Vagina (tissue), 2 donors: ENCODE measurements around the gene AREG. TPM values are rescaled to one million over a fixed set of nuclear protein-coding genes. Genes with fewer than 3 reads are reported as not detected.

Experiments
- DNase-seq, 2 donors: peaks; one replicate each; pipeline ENCODE4 v3.0.0-alpha.2; 2017; ENCODE audit errors: extremely low spot score in 2 of 2
- H3K27ac ChIP-seq: fragments of 200-600 bp; sonication (generic); one replicate; pipeline ENCODE4 v1.5.1; 2019
- H3K27me3 ChIP-seq: fragments of 200-600 bp; sonication (generic); one replicate; pipeline ENCODE4 v1.5.1; 2019
- H3K36me3 ChIP-seq, 2 donors: fragments of 200-600 bp; sonication (generic); one replicate each; pipeline ENCODE4 v1.5.1; 2017 to 2019
- H3K4me1 ChIP-seq: fragments of 200-600 bp; sonication (generic); one replicate; pipeline ENCODE4 v1.5.1; 2019
- H3K4me3 ChIP-seq, 2 donors: fragments of 200-600 bp; sonication (generic); 1 replicate in 1 of 2; 2 replicates in 1 of 2; pipeline ENCODE4 v1.5.1; 2016 to 2019
- H3K9me3 ChIP-seq: fragments of 200-600 bp; sonication (generic); one replicate; pipeline ENCODE4 v1.5.1; 2019
- POLR2A ChIP-seq, 2 donors: fragments of 450-650 bp; IDR thresholded peaks; one replicate each; pipeline ENCODE4 v1.6.1; 2017; ENCODE audit warnings: antibody characterized with exemption in 2 of 2, mild to moderate bottlenecking in 2 of 2, moderate library complexity in 2 of 2
- POLR2AphosphoS5 ChIP-seq, 2 donors: sonication (generic); formaldehyde crosslinking; IDR thresholded peaks; one replicate each; pipeline ENCODE4 v1.9.0; 2017; ENCODE audit warnings: antibody characterized with exemption in 2 of 2, mild to moderate bottlenecking in 2 of 2, low read depth in 1 of 2; ENCODE audit not compliant: insufficient read depth in 1 of 2
- intact Hi-C: fragments of 100-400 bp; cut with DNase I; formaldehyde crosslinking; loops from one replicate; pipeline ENCODE4 v1.15.1; 2023
- total RNA-seq: library from RNA; depleted of rRNA; stranded (reverse); fragments of >200 nt; gene quantifications from one replicate; pipeline ENCODE4 v1.2.3, GENCODE V29; 2016
- TF ChIP-seq, protein P1 (sequence below), 3 experiments: fragments of 450-650 bp in 2 of 3; fragments of 200-600 bp in 1 of 3; sonication (generic) in 1 of 3; IDR thresholded peaks; one replicate each; pipeline ENCODE4 v1.5.1; 2017 to 2019; ENCODE audit warnings: antibody characterized with exemption in 3 of 3, mild to moderate bottlenecking in 2 of 3, moderate library complexity in 2 of 3

The AREG gene
- total RNA-seq, 1 donor from 2014 or later, result 16.9 TPM

DNA sequence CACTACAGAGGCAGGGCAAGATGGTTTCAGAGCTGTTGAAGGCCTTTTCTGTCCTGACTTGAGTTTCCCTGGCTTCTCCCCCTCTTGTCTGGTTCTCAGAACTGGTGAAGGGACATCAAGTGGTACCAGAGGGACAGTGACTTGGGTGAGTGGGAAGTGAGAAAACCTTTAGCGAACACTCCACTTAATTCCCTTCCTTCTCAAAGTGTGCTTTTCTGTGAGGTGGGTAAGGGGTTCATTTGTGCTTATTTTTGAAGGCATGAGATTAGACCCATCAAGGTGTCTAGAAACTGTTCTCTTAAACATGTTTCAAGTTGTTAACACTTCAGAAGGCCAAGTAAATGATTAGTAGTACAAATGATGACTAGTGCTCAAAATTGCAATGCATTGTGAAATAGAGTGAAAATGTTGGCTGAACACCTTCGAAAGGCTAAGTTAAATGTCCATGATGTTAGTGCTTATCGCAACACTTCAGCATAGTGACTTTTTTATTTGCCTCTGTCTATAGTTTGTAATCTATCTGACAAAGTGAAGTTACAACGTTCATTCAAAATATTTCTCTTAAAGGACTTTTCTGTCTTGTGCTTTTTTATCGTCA is 2.8 kb downstream of the AREG start:
- Histone ChIP-seq H3K36me3 (no peaks in the 10 kb centered on the region), H3K4me1 (no peaks in the 10 kb centered on the region), H3K9me3 (no peaks in the 10 kb centered on the region), H3K27ac (no peak overlapping the region), H3K27me3 (no peaks in the 10 kb centered on the region), H3K4me3 (no peak overlapping the region)
- intact Hi-C loops, result no loop called here
- DNase-seq, result no peak
- no peak for TF ChIP-seq POLR2A (IDR thresholded peaks at IDR 0.05)
- TF ChIP-seq POLR2AphosphoS5 (IDR thresholded peaks at IDR 0.05; ENCODE audit: insufficient read depth in 1 of 2, low read depth in 1 of 2), result no peak
- TF ChIP-seq, protein P1, sequence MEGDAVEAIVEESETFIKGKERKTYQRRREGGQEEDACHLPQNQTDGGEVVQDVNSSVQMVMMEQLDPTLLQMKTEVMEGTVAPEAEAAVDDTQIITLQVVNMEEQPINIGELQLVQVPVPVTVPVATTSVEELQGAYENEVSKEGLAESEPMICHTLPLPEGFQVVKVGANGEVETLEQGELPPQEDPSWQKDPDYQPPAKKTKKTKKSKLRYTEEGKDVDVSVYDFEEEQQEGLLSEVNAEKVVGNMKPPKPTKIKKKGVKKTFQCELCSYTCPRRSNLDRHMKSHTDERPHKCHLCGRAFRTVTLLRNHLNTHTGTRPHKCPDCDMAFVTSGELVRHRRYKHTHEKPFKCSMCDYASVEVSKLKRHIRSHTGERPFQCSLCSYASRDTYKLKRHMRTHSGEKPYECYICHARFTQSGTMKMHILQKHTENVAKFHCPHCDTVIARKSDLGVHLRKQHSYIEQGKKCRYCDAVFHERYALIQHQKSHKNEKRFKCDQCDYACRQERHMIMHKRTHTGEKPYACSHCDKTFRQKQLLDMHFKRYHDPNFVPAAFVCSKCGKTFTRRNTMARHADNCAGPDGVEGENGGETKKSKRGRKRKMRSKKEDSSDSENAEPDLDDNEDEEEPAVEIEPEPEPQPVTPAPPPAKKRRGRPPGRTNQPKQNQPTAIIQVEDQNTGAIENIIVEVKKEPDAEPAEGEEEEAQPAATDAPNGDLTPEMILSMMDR (IDR thresholded peaks at IDR 0.05), result no peak

DNA sequence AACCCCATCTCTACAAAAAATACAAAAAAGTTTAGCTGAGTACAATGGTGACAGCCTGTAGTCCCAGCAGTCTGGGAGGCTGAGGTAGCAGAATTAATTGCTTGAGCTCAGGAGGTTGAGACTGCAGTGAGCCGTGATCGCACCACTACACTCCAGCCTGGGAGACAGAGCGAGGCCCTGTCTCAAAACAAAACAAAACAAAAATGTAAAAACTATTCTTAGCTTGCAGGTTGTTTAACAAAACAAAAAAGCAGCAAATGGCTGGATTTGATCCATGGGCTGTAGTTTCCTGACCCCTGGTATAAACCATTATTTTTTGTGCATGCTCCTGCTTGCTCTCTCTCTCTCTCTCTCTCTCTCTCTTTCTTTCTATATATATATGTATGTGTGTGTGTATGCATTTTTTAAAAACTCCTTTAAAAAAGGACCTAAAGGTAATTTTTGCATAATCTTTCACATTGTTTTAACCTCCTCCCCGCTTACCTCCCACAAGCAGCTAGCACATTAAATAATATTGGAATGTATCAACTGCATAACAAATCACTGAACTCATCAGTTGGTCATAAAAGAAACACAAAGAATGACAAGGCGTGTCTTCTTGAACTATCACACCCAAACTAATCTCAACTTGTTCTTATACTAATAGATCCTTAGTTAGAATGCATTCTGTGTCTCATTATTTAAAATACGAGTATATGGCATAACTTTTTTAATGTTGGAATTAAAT is 4.8 kb downstream of the AREG start:
- DNase-seq, result no peak
- H3K36me3 ChIP-seq, result no peaks in the 10 kb centered on the region
- no peak overlapping the region for H3K4me3 ChIP-seq
- no peaks in the 10 kb centered on the region for H3K4me1 ChIP-seq
- TF ChIP-seq, protein P1 (IDR thresholded peaks at IDR 0.05), result no peak
- intact Hi-C loops, result no loop called here
- no peak overlapping the region for H3K27ac ChIP-seq
- no peaks in the 10 kb centered on the region for H3K27me3 ChIP-seq
- no peaks in the 10 kb centered on the region for H3K9me3 ChIP-seq

DNA sequence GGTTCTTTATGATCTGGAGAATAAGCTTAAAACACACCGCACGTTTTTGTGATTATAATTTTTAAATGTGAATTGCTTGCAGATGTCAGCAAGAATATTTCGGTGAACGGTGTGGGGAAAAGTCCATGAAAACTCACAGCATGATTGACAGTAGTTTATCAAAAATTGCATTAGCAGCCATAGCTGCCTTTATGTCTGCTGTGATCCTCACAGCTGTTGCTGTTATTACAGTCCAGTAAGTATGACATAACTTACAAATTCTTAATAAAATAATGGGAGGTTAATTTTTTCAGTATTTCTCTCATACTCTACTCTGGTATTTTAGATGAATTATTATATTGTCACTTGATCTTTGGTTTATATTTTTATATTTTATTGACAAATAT is 5.4 kb downstream of the AREG start:
- intact Hi-C loops, result no loop called here
- H3K27ac ChIP-seq, result no peak overlapping the region

DNA sequence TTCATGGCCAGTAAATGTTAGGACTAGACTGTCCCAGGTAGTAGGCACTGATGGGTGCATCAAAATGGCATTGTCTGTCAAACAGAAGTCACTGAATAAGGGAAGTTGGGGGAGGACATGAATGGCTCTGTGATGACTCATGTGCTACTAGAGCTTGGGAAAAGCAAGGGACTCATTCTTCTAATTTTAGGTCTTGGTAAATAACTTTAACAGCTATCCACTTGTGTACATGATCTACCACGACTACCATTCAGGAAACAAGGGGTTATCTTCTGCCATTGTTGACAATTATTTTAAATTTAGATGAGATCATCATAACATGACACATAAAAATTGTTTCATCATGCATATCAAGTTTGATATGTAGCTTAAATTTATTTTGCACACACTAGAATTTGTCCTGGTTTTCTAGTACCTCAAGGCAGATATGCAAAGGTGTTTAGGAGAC is 6.3 kb downstream of the AREG start:
- Histone ChIP-seq H3K9me3 (no peaks in the 10 kb centered on the region), H3K4me1 (no peaks in the 10 kb centered on the region), H3K4me3 (no peak overlapping the region), H3K36me3 (no peaks in the 10 kb centered on the region), H3K27ac (no peak overlapping the region), H3K27me3 (no peaks in the 10 kb centered on the region)
- TF ChIP-seq POLR2AphosphoS5 (IDR thresholded peaks at IDR 0.05; ENCODE audit: insufficient read depth in 1 of 2, low read depth in 1 of 2), result no peak
- TF ChIP-seq, protein P1 (IDR thresholded peaks at IDR 0.05), result no peak
- no peak for TF ChIP-seq POLR2A (IDR thresholded peaks at IDR 0.05)
- DNase-seq, result no peak
- intact Hi-C loops, result no loop called here

More for the DNA sequence above, 5.4 kb downstream of the AREG start:
- H3K9me3 ChIP-seq, result no peaks in the 10 kb centered on the region
- no peaks in the 10 kb centered on the region for H3K4me1 ChIP-seq
- H3K36me3 ChIP-seq, result no peaks in the 10 kb centered on the region
- DNase-seq, result no peak
- no peaks in the 10 kb centered on the region for H3K27me3 ChIP-seq
- TF ChIP-seq, protein P1 (IDR thresholded peaks at IDR 0.05), result no peak
- TF ChIP-seq POLR2A (IDR thresholded peaks at IDR 0.05) (no peak), POLR2AphosphoS5 (IDR thresholded peaks at IDR 0.05; ENCODE audit: insufficient read depth in 1 of 2, low read depth in 1 of 2) (no peak)
- no peak overlapping the region for H3K4me3 ChIP-seq

DNA sequence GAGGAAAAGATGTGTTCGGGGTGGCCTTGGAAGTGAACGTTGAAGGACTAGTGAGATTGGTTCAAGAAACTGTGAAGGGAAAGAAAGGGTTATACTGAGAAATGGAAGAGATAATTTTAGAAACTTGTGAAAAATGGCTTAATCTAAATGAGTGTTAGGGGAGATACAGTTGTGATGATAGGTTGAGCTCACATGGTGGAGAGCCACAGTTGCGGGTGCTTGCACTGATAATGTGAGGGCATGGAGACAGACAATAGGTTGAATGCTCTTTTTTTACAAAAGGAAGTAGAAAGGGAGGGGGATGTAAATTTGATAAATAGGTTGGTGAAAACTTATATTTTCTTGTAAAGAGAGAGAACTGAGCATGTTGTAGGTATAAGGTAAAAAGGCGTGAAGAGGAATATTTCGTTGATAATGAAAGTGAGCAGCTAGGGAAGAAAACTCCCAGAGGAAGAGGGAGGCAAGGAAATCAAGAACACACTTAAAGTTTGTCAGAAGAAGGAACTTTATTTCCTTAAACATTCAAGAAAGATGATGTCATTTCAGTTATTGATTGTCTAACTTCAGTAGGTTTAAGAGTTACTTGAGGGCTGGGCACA is 8.2 kb downstream of the AREG start:
- no peak for DNase-seq
- intact Hi-C loops, result no loop called here
- TF ChIP-seq POLR2A (IDR thresholded peaks at IDR 0.05) (no peak), POLR2AphosphoS5 (IDR thresholded peaks at IDR 0.05; ENCODE audit: insufficient read depth in 1 of 2, low read depth in 1 of 2) (no peak)

More for the DNA sequence above, 8.2 kb downstream of the AREG start:
- no peaks in the 10 kb centered on the region for H3K9me3 ChIP-seq
- no peaks in the 10 kb centered on the region for H3K4me1 ChIP-seq
- no peaks in the 10 kb centered on the region for H3K27me3 ChIP-seq
- H3K27ac ChIP-seq, result no peak overlapping the region
- H3K36me3 ChIP-seq, result no peaks in the 10 kb centered on the region
- no peak overlapping the region for H3K4me3 ChIP-seq
